HG03135 (cell line): ENCODE data around the gene IL23R.

Experiments
- ATAC-seq: cut with Tn5 transposase; IDR thresholded peaks from one replicate; pipeline ENCODE4 v1.9.1; 2021; ENCODE audit warnings: mild to moderate bottlenecking, moderate library complexity; ENCODE audit not compliant: unreplicated experiment

Gene IL23R

DNA sequence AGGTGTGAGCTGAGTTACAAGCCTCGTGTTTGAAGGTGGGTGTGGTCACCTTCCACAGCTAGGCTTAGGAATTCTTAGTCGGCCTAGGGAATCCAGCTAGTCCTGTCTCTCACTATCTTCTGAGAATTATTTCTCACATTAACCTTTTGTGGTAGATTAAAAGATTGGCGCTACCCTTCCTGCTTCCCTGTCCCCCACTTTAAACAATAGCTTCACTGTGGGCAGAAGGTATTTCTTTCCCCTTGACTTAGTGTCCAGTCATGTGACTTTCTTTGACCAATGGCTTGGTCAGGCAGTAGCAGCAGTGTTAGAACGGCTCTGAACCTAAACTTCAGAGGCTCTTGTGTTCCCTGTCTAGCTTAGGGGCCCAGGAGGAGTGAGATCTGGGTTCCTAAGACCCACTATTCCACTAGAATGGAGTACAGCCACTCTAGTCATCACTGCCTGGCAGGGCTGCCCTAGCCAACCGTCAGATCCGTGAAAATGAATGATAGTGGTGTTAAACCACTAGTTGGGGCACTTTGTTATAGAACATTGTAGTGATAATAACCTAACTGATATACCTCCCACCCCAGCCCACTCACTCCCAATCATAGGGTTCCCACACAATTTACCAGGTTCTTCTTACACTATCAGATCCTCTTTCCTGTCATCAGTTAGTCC is 17.6 kb upstream of the IL23R start:
- ATAC-seq: peak; percentile 28

DNA sequence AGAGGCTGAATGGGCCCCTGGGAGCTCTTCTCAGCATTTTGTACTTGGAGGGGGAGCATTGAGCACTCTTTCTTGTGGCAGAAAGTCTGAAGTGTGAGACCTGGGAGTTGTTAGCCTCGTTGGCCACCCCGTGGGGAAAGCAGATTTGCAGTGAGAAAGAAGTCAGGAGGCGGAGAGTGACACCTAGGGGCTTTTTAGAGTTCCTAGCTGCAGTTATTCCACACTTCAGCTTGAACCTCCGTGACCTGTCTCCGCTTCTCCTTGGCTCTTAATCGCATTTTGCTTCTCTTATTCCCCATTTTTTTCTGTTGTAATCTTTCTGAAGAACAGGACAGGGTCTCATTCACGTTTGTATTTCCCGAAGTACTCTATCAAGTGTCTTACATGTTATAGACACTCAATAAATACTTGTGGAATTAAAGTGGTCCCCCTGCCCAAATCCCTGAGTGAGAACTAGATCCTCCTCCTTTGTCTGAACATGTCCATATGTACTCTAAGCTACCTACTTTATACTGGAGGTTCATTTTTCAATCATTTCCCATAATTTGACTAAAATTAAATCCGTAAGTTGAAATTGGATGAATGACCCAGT is 17.0 kb upstream of the IL23R start:
- ATAC-seq: peak; percentile 97

DNA sequence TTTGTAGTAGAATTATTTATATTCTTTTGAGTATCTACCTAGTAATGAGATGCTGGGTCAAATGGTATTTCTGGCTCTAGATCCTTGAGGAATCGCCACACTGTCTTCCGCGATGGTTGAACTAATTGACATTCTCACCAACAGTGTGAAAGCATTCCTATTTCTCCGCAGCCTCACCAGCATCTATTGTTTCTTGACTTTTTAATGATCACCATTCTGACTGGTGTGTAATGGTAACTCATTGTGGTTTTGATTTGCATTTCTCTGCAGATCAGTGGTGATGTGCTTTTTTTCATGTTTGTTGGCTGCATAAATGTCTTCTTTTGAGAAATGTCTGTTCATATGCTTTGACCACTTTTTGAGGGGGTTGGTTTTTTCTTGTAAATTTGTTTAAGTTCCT is 15.3 kb upstream of the IL23R start:
- no peak for ATAC-seq

DNA sequence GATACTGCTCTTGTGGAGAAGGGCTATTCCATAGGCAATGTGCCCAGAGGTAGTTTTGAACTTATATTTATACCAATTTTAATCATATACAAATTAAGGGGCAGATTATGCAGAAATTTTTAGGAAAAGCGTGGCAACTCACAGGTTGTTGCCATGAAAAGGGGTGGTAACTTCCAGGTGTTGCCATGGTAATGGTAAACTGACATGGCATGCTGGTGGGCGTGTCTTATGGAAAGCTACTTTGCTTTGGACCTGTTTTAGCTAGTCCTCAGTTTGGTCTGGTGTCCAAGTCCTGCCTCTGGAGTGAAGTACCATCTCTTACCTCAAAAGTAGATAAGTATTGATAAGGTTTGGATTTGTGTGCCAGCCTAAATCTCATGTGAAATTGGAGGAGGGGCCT is 7.9 kb upstream of the IL23R start:
- no peak for ATAC-seq

DNA sequence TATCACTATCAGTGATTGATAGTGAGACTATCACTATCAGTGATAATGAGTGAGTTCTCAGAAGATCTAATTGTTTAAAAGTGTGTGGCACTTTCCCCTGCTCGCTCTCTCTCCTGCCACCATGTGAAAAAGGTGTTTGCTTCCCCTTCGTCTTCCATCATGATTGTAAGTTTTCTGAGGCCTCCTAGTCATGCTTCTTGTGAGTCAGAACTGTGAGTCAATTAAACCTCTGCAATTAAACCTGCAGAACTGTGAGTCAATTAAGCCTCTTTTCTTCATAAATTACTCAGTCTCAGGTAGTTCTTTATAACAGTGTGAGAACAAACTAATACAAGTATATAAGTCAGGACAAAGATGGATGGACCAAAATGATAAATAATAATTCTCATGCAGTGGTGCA is 7.0 kb upstream of the IL23R start:
- ATAC-seq: no peak

DNA sequence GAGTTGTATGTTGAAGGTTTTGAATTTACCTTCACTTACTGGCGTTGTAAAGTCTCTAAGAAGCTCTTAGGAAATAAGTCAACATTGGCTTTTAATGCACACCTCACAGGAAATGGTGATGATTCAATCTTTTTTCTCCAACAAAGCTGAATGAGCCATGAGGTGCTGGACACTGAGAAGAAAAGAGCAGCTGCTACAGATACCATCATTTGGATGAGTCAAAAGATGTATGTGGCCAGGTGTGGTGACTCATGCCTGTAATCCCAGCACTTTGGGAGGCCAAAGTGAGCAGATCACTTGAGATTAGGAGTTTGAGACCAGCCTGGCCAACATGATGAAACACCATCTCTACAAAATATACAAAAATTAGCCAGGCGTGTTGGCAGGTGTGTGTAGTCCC is 3.3 kb upstream of the IL23R start:
- ATAC-seq: peak; percentile 41

DNA sequence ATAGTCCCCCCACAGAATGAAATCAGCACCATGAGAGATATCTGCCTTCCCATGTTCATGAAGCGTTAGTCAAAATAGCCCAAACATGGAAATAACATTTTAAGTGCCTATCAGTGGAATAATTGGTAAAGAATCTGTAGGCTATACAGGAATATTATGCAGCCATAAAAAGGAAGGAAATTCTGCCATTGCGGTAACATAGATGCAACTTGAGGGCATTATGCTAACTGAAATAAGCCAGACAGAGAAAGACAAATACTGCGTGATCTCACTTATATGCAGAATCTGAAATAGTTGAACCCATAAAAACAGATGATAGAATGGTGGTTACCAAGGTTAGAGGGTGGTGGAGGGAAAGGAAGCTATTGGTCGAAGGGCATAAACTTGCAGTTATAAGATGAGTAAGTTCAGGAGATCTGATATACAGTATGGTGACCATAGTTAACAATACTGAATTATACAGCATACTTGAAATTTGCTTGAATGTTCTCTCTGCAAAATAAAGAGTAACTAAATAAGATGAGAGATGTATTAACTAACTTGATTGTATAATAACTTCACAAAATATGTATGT is 699 bp upstream of the IL23R start:
- ATAC-seq: no peak

DNA sequence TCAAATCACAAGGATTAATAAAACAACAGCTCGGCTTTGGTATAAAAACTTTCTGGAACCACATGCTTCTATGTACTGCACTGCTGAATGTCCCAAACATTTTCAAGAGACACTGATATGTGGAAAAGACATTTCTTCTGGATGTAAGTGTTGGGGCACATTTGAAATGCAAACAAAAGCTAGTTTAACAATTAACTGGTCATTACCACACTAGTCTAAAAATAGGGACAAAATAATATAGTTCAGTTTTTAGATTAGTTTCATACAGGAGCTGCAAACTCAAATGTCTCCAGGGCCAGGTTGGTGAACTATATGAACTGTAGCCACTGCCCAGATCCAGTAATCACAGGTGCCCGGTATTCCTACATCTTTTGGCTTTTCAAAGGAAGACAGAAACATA is 3.2 kb downstream of the IL23R start:
- ATAC-seq: no peak

DNA sequence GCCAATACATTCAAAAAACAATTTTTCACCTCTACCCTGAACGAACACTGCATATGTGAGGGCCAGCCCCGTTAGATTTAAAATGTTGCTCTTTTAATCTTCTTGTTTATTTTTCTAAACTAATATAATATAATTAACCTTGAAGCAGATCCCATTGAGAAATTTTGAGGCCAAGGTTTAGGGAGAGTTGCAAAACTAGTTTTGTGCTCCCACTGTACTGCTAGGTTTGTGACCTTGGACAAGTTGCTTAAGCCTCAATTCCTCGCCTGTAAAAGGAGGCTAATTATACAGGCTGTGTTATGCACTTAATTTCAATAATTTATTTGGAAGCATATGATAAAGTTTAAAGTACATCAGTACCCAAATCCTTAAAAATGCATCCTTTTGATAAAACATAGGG is 3.7 kb downstream of the IL23R start:
- ATAC-seq: no peak

DNA sequence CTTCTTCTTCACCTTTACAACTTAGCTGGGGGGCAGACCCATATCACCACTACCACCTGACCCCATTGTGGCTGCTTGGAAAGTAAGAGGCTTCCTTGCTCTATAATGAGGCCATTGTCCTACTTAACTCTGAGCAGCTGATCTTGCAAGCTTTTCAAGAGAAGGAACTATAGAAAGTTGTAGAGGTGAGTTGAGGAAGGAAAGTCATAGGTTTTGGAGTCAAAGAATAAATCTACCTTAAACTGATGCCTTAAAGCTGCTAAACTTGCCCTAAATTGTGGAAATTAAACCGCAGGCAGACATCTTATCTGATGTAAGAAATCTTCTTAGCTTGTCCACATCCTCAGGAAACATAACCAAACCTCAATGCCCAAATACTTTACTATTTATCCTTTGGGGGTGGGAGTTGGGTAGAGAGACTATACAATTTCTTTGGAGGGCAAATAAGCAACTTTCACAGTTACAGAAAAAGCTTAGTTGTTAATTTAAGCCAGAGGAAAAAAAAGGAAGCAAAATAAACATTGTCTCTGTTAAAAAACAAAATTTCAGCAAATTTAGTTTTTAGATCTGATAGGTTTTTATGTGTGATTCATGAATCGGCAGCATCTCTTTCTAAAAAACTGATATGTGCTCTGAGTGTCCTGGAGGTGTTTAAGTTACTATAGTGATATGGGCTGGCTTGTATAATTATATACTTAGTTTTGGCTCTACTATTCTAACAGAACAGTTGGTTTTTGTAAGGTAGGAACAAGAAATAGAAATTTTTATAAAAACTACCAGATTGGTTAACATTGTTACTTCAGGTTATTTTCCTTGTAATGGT is 4.7 kb downstream of the IL23R start:
- ATAC-seq: no peak

DNA sequence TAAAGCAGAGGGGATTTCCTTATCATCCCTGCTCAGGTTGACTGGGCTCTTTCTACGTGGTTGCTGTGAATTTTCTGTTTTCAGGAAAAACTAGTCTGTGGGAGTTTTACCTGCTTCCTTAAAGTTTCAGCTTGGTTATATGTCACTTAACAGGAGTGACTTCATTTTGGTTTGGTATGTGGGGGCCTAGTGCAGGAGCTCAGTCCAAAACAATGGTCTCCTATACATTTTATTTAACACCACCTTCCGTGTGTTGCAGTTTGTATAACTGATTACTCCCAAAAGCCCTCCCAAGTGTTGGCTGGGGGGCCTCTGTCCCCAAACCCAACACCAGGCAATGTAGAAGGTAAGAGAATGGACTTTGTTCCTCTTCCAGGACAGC is 5.3 kb downstream of the IL23R start:
- ATAC-seq: no peak

DNA sequence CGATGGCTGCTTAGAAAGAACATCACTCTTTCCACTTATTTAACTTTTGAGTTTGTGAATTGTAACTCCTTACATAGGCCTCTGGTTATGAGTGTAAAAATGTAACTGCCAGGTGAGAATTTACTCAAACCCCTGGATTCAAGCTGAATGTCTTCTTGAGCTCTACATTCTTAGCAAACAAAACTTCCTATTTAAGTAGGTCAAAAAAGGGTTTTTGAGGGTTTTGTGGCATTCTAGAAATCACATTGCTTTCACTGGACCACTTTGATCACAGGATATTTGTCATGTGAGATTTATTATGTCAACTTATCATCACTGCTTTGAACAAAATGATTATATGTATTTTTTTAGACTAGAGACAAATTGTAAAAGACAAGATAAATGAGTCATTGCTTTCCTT is 5.7 kb downstream of the IL23R start:
- no peak for ATAC-seq

DNA sequence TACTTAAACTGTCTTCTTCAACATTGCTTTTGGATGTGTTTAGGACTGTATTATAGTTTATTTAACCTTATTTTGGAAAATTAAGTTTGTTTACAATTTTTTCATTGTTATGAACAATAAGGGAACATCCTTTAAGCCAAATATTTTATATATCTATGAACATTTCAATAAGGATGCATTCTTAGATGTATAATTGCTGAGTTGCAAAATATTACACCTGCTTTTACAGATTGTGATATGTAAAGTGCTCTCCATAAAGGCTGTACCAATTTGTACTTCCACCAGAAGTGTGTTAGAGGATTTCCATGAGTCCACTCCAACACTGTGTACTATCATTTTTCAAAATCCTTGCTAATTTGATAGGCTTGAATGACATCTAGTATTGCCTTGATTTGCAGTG is 7.7 kb downstream of the IL23R start:
- ATAC-seq: no peak

DNA sequence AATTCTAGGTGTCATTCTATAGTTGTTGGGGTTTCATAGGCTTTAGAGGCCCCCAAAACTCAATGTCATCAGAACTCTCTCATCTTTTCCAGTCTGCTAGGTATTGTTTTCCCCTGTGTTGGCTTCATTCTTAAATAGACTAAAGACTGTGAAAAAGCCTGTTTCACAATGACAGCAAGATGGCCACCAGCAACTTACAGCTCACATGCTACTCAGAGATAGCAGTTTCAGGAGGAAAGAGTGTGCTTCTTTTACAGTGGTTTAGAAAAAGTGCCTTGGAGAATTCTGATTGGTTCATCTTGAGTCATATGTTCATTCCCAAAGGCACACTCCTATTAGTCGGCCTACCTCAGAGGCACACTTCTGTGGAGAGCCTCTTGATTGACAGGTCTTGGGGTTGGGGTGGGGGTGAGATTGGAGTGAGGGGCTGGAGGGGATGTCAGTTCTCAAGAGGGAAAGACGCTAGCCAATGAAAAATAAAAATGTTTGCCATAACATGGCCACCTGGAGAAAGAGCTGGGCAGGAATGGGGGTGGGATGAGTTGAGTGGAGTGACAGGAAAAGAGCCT is 8.5 kb downstream of the IL23R start:
- no peak for ATAC-seq

DNA sequence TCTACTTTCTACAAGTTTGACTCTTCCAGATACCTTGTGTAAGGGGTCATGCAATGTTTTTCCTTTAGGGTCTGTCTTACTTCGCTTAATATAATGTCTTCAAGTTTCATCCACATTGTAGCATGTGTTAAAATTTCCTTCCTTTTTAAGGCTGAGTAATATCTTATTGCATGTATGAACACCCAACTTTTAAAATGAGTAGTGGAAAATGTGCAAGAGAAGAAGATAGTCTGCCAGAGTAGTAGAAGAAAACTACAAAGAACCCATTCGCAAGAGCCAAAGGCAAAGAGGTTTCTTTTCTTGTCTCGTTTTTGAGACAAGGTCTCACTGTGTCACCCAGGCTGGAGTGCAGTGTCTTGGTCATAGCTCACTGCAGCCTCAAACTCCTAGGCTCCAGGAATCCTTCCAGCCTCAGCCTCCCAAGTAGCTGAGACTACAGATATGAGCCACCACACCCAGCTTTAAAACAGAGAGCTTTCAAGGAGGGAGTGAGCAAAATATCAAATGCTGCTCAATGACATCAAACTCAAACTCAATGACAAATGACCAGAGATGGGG is 9.4 kb downstream of the IL23R start:
- no peak for ATAC-seq

DNA sequence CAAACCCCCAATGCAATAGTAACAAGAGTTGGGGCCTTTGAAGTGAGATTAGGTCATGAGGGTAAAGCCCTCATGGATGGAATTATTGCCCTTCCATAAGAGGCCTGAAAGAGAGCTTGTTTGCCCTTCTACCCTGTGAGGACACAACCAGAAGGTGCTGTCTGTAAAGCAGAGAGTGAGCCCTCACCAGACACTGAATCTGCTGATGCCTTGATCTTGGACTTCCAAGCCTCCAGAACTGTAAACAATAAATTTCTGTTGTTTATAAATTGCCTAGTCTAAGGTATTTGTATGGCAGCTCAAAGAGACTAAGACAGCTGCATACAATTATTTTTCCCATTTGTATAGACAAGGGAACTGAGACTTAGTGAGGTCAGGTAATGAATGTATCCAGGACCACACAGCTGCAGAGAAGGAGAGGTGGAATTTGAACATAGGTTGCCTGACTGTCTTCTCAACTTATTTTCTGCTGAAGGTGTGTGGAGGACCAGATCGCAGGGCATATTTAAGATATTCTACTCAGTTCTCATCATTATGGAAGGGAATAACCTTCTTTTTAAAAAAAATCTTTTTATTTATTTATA is 18.7 kb downstream of the IL23R start:
- no peak for ATAC-seq

DNA sequence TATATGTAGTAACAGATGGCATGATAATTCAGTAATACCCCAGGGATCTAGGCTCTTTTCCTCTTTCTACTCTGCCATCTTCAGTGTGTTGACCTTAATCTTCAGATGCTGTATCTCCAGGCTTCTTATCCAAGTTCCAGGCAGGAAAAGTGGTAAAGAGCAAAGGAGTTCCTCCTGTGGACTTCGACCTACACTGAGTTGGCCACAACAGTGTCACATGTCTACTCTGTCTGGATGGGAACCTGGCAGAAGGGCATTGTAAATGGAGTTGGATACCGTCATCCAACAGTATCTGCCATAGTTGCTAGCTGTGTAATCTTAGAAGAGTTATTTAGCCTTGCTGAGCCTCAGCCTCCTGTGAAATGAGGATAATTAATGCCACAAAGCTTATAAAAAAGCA is 21.9 kb downstream of the IL23R start:
- ATAC-seq: no peak

DNA sequence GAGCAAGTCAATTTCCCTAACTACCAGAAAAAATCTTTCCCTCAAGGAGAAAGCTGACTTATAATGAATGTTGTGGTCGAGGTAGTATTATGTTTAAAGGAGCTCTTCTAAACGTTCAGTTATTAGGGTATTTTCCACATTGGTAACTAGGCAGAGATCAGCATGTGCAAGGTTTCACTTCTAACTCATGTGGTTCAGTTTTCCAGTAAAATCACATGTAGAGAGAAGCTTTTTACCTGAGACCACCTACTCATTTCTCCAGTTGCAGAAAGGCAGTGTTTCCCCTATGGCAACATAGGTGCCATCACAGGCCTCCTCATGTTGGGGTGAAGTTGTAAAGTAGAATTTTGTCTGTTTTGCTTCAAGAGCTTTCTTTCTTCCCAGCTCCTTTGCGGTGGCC is 23.7 kb downstream of the IL23R start:
- ATAC-seq: no peak

DNA sequence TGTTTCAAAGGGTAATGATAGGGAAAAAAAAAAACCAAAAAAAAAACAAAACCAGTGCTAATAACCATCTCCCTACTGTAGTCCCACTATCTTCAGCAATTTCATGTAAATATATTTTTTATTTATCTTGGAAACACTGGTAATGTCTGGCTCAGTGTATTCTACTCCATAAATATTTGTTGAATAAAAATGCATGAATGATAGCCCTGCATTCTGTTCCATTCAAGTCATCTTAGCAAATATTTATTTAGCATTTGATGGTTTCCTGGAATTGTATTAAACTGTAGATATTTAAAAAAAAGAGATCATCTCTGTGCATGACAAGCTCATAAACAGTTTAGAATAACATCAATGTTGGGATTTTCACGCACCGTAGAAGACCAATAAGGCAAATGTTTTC is 24.2 kb downstream of the IL23R start:
- ATAC-seq: no peak

DNA sequence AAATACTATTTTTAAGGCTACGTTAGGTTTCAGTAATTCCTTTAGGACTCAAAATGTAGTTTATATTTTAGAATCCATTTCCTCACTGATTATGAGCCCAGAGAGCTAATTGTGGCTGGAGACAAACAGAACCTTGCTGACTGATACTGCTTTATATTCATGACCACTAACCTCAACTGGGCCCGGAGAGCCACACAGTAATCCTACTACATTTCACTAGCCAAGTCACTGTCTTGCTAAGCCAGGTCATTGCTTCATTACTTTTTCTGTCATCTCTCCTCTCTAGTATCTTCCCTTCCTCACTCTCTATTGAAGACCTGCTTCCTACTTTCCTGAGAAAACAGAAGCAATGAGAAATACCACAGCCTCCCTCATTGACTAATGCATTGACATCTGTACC is 24.7 kb downstream of the IL23R start:
- no peak for ATAC-seq
